Kidney glomerular epithelial cell (primary cell): ENCODE results near the gene UNC13D.
"Not testable (repeated sequence)": the region's sequence is repeated elsewhere in the genome, so short reads cannot be mapped to it uniquely, and the experiment has no call there.

Experiments
- DNase-seq: peaks from one replicate; lab custom pipeline; 2025; lab: John Stamatoyannopoulos, UW

Gene UNC13D

DNA sequence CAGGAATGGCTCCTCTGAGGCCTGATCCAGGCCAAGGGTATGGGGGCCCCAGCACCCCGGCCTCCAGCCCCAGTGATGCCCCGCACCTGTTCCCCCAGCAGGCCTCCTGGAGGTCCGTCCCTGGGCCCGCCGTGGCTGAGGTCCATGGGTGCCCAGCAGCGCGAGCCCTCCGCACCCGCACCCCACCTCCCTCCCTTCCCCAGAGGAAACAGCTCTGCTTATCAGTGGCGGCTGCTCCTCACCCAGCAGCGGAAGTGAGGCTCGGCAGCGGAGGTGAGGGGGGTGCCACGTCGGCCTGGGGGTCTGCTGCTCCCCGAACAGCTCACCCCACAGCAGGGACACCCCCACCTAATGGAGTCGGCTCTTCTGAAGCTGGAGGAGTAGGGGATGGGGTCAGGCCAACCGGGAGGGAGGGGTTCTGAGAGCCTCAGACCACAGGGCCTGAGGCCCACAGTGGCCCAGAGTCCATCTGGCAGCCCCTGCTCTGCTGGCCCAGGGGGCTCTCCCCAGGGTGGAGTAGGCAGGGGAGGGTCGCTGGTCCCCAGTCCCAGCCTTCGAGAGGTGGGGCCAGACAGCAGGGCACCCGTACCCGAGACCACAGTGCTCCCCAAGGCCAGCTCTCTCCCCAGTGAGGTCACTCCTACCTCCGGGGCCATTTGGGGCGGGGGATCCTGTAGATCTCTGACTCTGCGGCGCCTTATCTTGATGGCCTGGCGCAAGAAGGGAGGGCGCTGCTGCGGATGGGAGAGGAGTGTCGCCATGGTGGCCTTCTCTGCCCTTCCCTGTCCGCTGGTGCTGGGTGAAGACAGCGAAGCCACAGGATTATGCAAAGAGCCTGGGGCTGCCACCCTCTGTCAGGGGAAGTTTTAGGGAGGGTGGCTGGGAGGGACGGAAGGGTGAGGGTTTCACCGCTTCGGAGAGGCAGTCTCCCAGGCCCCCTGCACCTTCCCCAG lies at the start of gene UNC13D:
TSS of gene UNC13D (minus strand) at position 828 of the 953 bp plus-strand sequence. CDS start at position 761, 67 bp downstream.
- no peak for DNase-seq

DNA sequence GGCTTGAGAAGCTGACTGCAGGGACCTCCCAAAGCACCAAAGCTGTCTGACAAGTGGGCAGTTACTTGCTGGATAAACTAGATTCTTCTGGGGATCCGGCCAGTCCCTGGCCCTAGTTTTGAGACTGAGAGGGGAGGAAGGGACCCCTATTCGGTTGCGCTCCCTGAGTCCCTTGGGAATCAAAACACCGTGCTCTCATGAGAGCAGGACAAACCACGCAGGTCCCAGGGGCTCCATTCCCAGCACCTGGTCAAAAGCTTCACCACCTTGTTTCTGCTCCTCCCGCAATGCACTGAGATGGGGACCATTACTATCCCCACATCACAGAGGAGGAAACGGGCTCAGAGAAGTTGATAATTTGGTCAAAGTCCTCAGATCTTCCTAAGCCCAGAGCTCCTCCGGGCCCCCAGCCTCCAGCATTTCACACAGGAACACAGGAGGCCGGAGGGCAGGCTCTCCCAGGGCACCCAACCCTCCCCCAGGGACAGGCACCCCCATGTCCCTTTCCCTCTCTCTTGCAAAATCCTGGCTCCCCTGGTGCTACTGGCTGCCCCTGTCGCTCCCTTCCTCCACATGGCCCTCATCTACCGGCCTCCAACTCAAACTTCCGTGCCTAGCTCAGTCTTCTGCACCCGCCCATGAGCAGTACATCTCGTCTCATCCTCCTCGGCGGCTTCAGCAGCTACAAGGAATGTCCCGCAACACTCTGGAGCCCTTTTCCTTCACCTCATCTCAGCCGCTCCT lies 49.3 kb upstream of the UNC13D start:
- DNase-seq, result no peak

DNA sequence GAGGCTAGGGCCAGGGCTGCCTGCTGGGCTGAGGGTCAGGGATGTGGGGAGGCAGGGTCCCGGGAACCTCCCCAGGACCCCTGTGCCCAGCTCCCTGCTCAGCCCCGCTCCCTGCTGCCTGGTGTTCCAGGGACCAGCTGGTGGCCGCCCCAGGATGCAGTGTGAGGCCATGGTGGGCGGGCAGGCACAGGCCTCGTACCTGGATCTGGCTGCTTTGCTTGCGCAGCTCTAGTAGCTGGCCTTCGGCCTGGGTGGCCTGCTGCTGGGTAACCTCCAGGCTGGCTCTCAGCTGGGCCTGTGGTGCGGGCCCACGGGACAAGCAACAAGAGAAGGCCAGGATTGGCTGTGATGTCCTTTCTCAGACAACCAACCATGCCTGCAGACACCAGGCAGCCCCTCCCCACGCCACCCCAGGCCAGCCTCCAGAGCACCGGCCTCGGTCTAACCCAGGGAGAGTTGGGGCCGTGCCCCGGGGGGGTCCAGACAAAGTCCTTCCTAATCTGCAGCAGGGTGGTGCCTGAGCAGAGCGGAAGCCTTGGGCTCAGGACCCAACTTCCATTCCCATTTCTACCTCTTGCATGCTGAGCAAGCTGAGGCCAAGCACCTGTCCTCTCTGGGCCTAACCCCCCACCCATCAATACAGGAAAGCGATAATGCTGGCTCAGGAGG lies 48.5 kb upstream of the UNC13D start:
- no peak for DNase-seq

DNA sequence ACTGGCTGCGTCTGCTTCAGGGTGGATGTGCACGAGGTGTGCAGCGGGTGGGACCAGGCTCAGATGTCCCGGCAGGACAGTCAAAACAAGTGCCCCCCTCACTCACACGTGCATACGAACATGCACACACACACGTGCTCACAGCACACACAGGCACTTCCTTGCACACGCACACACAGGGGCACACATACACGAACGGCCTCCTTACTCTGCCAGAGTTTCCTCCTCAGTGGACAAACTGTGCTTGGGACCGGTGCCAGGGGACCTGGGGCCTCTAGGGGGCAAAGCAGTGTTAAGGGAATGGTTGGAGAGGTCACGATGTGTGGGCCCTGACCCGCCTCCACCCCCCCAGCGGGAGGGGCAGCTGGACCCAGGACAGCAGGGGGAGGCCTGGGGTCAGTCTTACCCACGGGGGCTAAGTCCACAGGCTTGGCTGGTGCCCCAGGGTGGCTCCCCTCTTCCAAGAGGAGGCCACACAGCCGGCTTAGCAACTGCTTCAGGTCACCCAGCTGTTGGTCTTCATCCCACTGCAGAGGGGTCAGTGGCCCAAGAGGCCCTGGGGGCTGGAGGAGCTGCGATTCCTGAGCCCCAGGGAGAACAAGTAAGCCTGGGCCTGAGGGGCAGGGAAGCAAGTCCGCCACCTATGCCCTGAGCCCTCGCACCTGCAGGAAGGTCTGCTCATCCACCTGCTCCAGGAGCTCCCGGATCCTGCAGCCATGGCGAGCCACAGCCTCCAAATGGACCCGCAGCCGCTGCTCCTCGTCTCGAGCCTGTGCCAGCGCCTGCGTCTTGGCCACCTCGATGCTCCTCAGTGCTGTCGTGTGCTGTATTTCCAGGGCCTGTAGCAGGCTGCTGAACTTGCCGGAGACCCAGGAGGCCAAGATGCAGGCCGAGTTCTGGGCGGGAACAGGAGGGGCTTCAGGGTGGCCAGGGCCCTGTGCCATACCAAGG lies 47.7 kb upstream of the UNC13D start:
- DNase-seq, result no peak

- no peak for DNase-seq
Observed at GRCh38 chr17:75891022-75891604, 46.9 kb upstream of the UNC13D start.

DNA sequence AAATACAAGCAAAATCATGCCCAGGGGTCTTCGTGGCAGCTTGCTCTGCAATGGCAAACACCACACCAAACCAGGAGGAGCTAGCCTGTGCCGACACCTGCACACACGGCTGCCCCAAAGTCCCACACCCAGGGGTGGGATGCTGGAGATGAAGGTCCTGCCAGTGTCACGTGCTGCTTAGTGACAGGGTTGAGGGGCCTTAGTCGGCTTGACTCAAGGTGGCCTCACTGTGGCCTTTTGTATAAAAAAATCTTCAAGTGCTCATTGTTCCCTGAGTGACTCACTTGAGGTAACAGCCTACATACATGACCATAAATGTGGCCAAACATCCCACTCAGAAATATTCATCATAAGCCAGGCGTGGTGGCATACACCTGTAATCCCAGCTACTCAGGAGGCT lies 45.2 kb upstream of the UNC13D start:
- no peak for DNase-seq

- no peak for DNase-seq
Observed at GRCh38 chr17:75888484-75888883, 44.3 kb upstream of the UNC13D start.

DNA sequence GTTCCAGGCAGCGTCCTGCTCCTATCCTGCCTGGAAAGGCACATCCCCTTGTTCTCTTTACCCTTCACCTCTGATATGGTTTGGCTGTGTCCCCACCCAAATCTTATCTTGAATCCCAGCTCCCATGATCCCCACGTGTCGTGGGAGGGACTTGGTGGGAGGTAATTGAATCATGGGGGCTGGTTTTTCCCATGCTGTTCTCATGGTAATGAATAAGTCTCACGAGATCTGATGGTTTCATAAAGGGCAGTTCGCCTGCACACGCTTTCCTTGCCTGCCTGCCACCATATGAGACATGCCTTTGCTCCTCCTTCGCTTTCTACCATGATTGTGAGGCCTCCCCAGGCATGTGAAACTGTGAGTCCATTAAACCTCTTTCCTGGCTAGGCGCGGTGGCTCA lies 41.7 kb upstream of the UNC13D start:
- DNase-seq, result not testable (repeated sequence)

DNA sequence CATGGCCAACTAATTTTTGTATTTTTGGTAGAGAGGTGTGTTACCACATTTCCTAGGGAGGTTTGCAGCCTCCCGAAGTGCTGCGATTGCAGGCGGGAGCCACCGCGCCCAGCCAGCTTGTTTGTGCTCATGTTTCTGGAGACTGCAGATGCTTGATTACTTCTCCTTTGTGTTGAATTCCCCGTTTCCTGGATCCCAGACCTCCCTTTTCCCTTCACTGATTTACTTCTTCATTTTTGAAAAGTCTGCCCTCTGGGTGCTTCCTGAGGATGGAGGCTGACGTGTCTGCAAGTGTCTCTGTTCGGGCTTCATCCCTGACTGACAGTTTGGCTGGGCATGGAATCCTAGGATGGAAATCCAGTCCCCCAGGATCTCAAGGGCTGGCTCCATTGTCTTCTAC lies 41.2 kb upstream of the UNC13D start:
- no peak for DNase-seq

- DNase-seq, result no peak
Observed at GRCh38 chr17:75881678-75882454, 37.7 kb upstream of the UNC13D start.

GRCh38 chr17:75880266-75880665 lies 36.1 kb upstream of the UNC13D start:
- no peak for DNase-seq

DNA sequence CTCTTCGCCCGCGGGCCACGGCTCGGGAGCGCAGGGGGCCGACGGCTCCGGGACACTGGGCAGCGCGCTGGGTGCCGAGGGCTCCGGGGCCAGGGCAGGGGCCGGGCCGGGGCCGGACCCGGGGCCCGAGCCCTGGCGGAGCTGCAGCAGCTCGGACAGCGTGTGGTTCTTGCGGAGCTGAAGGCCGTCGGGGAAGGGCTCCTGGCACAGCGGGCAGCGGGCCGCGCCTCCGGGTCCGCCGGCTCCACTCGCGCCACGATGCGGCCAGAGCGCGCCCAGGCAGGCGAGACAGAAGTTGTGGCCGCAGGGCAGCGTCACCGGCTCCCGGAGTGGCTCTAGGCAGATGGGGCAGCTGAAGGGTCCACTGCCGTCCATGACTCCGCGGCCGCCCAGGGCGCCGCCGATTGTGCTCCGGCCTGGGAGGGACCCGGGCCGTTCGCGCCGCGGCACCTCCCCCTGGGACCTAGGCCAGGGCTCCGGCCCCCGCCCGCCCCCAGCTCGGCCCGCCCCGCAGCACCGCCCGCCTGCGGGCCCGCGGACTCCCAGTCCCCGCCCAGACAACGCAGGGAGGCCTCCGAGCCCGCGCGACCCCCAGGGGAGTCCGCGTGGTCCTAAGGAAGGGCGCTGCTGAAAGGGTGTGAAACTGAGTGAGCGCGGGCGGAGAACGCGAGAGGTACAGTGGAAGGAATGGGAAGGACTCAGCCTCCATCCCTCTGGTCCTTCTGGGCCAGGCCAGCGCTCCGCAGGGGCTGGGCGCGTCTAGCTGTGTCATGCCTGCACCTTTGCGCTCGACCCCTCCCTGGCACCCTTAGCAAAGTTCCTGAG lies 34.2 kb upstream of the UNC13D start, which contains the start of gene TRIM47:
TSS of gene TRIM47 (minus strand) at position 408 of the 825 bp plus-strand sequence. CDS start at position 375, 33 bp downstream.
- DNase-seq, result no peak

- peak; percentile 37 for DNase-seq
Observed at GRCh38 chr17:75877752-75878173, 33.6 kb upstream of the UNC13D start.

GRCh38 chr17:75876938-75877751 lies 32.9 kb upstream of the UNC13D start:
- DNase-seq, result peak; percentile 86

- DNase-seq, result no peak
Observed at GRCh38 chr17:75876190-75876937, 32.2 kb upstream of the UNC13D start.

- peak; percentile 66 for DNase-seq
Observed at GRCh38 chr17:75875940-75876189, 31.7 kb upstream of the UNC13D start.

DNA sequence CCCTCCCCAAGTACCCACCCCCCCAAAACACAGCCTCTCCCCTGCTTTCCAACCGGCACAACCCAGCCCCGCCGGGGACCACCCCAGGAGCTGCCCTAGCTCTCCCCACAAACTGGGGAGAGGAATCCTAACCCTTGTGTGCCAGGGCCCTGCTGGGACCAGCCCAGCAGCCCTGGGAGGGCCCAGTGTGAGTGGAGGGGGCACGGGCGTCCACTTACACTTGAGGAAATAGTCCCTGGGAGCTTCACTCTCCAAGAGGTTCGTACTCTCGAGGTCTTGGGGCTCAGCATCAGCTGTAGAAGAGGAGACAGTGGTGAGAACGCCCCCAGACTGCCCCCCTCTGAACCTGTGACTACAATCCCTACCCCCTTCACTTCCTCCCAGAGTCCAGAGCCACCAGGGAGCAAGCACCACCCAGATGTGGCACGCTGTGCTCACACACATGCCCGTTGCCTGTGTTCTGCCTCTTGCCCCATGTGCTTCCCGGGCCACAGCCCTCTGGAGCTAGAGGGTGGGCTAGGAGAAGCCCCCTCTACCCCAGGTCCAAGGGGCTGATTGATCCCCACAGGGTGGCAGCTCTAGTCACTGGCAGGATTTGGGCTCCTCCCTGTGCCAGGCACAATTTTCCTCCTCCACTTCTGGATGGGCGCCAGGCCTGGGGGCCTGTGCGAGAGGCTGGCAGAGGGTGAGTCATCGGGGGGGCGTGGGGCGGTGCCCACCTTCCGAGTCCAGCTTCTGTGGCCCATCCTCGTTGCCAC lies 31.2 kb upstream of the UNC13D start:
- DNase-seq, result peak; percentile 66
